ENCODE results near the gene MAP4. TPM values are rescaled to one million over a fixed set of nuclear protein-coding genes. Genes with fewer than 3 reads are reported as not detected.

MAP4 gene
- total and polyA plus RNA-seq, 7 donors, result 85.5 to 1,424 (median 819) TPM

- Histone ChIP-seq H3K4me1 (peaks cover 14% of the 10 kb centered on the region), H3K27ac (peak overlapping the region; percentile 98), H3K4me3 (peak overlapping the region; percentile 80), H3K36me3 (ENCODE audit: insufficient read depth in 1 of 2, low read depth in 1 of 2) (peaks cover 0 to 35% of the 10 kb centered on the region in 2 donors), H3K27me3 (ENCODE audit: insufficient read depth in 3 of 3, low read length in 2 of 3) (no peaks in the 10 kb centered on the region), H3K9me3 (no peaks in the 10 kb centered on the region)
- WGBS, 3 donors, result 0% methylated on average over 13 to 20 of the region's 20 CpGs
- TF ChIP-seq, protein P1, sequence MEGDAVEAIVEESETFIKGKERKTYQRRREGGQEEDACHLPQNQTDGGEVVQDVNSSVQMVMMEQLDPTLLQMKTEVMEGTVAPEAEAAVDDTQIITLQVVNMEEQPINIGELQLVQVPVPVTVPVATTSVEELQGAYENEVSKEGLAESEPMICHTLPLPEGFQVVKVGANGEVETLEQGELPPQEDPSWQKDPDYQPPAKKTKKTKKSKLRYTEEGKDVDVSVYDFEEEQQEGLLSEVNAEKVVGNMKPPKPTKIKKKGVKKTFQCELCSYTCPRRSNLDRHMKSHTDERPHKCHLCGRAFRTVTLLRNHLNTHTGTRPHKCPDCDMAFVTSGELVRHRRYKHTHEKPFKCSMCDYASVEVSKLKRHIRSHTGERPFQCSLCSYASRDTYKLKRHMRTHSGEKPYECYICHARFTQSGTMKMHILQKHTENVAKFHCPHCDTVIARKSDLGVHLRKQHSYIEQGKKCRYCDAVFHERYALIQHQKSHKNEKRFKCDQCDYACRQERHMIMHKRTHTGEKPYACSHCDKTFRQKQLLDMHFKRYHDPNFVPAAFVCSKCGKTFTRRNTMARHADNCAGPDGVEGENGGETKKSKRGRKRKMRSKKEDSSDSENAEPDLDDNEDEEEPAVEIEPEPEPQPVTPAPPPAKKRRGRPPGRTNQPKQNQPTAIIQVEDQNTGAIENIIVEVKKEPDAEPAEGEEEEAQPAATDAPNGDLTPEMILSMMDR (IDR thresholded peaks at IDR 0.05), result no peak
- intact Hi-C loops (cut with DNase I), result no loop called here
- ATAC-seq (no peak), DNase-seq (no peak)
Observed at GRCh38 chr3:47803480-47804025, 212.7 kb downstream of the MAP4 start.

- H3K4me1 ChIP-seq, result peaks cover 14% of the 10 kb centered on the region
- peak; percentile 91 to 93 (median 92) for ATAC-seq
- H3K9me3 ChIP-seq, result no peaks in the 10 kb centered on the region
- H3K27me3 ChIP-seq (ENCODE audit: insufficient read depth in 3 of 3, low read length in 2 of 3), result no peaks in the 10 kb centered on the region
- peak within 1 kb of the TSS; percentile 80 for H3K4me3 ChIP-seq
- intact Hi-C loops (cut with DNase I), result no loop called here
- TF ChIP-seq, protein P1 (IDR thresholded peaks at IDR 0.05), result no peak
- peaks cover 0 to 28% of the 10 kb centered on the region in 2 donors for H3K36me3 ChIP-seq (ENCODE audit: insufficient read depth in 1 of 2, low read depth in 1 of 2)
- WGBS, 3 donors, result 1% methylated on average over 62 to 90 of the region's 90 CpGs
- peak; percentile 91 to 94 for DNase-seq
- H3K27ac ChIP-seq, result peak within 1 kb of the TSS; percentile 98
Observed at GRCh38 chr3:47802734-47803479, 213.3 kb downstream of the MAP4 start, which contains the start of gene DHX30. Gene DHX30 (plus strand): TSS chr3:47803138. CDS start chr3:47810684, 7,546 bp downstream.

Other genes starting within 250 kb of the MAP4 start
- 10 to 100 TPM; 29.2 to 54.3 (median 35.7) TPM for gene SMARCC1, start 234.5 kb downstream of the MAP4 start, total RNA-seq
- 10 to 100 TPM; 10.7 to 38.8 (median 18.2) TPM for gene SMARCC1, start 234.5 kb downstream of the MAP4 start, polyA plus RNA-seq
- gene DHX30, start 213.3 kb downstream of the MAP4 start, total RNA-seq, result 10 to 100 TPM; 43.3 to 62.3 (median 52.3) TPM
- gene DHX30, start 213.3 kb downstream of the MAP4 start, polyA plus RNA-seq, result 10 to 100 TPM; 40.6 to 57.2 (median 48.8) TPM
- under 1 TPM; 0.38 to 0.93 (median 0.52) TPM for gene CDC25A, start 172.0 kb upstream of the MAP4 start, total RNA-seq
- gene CDC25A, start 172.0 kb upstream of the MAP4 start, polyA plus RNA-seq, result 1 to 10 TPM in 1 of 3 donors, under 1 TPM in 2; 0.20 to 2.9 (median 0.33) TPM
- under 1 TPM in 1 of 4 donors, not detected in 3; 0.49 TPM for gene CAMP, start 207.1 kb upstream of the MAP4 start, total RNA-seq
- gene CAMP, start 207.1 kb upstream of the MAP4 start, polyA plus RNA-seq, result under 1 TPM in 1 of 3 donors, not detected in 2; 0.09 TPM
- gene ZNF589, start 224.7 kb upstream of the MAP4 start, total RNA-seq, result 1 to 10 TPM; 1.3 to 8.1 (median 3.2) TPM
- 1 to 10 TPM; 2.3 to 9.4 (median 2.6) TPM for gene ZNF589, start 224.7 kb upstream of the MAP4 start, polyA plus RNA-seq